A673 (cell line): ENCODE results near the gene RNF149.
A peak's percentile ranks its signal among the peaks of the same experiment; 100 is the strongest.

ENCODE experiments used
- EZH2 ChIP-seq: fragments of 200-600 bp; sonication (generic); IDR thresholded peaks from 2 replicates; pipeline ENCODE4 v1.6.1; 2017; ENCODE audit warnings: borderline replicate concordance, low read depth, mild to moderate bottlenecking, mixed read lengths, antibody characterized with exemption, low read length; ENCODE audit not compliant: poor library complexity, severe bottlenecking
- TF ChIP-seq, protein P1 (sequence below): fragments of 300-800, 200-600 bp; sonication (generic); conservative IDR thresholded peaks from 2 replicates; pipeline ENCODE4 v1.5.1; 2017; ENCODE audit warnings: low read depth, mild to moderate bottlenecking, antibody characterized with exemption, low read length, moderate library complexity, mixed read lengths

DNA sequence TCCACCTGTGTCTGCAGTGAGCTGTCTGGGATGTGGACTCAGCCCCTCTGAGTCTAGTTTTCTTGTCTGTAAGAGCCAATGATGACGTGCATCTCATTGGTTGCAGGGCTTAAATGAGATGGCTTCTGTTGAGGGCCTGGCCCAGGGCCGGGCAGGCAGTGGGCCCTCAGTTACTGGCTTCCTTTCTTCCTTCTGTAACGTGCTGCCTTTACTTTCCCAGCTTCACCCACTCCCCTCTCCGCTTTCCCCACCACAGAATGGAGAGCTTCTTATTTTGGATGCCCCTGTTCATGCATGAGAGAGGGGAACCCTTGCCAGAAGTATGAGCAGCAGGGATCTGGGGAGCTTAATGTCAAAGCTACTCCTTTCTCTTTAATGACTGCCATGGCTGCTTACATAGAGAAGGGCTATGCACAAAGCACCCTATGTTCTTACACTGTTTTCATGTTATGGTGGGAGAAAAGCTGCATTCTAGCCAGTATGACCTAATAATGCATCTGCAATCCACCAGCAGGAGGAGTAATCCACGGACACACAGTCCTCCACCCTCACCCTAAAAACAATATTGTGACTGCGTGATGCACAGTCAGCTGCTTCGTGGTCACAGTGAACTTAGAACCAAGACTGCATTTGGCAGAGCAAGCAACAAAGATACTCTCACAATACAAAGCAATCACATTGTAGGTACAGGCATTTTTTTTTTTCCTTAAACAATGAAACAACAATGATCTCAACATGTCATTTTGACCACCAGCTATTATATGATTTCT is 41.6 kb upstream of the RNF149 start:
- TF ChIP-seq, protein P1, sequence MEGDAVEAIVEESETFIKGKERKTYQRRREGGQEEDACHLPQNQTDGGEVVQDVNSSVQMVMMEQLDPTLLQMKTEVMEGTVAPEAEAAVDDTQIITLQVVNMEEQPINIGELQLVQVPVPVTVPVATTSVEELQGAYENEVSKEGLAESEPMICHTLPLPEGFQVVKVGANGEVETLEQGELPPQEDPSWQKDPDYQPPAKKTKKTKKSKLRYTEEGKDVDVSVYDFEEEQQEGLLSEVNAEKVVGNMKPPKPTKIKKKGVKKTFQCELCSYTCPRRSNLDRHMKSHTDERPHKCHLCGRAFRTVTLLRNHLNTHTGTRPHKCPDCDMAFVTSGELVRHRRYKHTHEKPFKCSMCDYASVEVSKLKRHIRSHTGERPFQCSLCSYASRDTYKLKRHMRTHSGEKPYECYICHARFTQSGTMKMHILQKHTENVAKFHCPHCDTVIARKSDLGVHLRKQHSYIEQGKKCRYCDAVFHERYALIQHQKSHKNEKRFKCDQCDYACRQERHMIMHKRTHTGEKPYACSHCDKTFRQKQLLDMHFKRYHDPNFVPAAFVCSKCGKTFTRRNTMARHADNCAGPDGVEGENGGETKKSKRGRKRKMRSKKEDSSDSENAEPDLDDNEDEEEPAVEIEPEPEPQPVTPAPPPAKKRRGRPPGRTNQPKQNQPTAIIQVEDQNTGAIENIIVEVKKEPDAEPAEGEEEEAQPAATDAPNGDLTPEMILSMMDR = 0 out of 2 replicates have a peak, but pooled peaks have one; percentile 26
- no peak for TF ChIP-seq EZH2
